ENCODE results near the gene NFE2L2.
A peak's percentile ranks its signal among the peaks of the same experiment; 100 is the strongest.

NFE2L2 gene

GRCh38 chr2:177256695-177257094 lies 7.8 kb downstream of the NFE2L2 start:
- no peak overlapping the region for H3K4me3 ChIP-seq (ENCODE audit: extremely low read depth, insufficient read depth, low read length, poor library complexity, severe bottlenecking)
- peaks cover 31% of the 10 kb centered on the region for H3K4me1 ChIP-seq (ENCODE audit: control insufficient read depth, insufficient read depth, low read length, poor library complexity, severe bottlenecking)
- H3K27ac ChIP-seq (ENCODE audit: low read depth, low read length, severe bottlenecking), result no peak overlapping the region
- peaks cover 7% of the 10 kb centered on the region for H3K9me3 ChIP-seq (ENCODE audit: control insufficient read depth, low read length)
- peaks cover 52% of the 10 kb centered on the region for H3K36me3 ChIP-seq (ENCODE audit: control insufficient read depth, insufficient read depth, low read length)
- 100% methylated on average over 1 of the region's 3 CpGs; no CpG with 5 or more reads in 1 of the 2 experiments for WGBS, 2 experiments (ENCODE audit: insufficient coverage in 2 of 2)

GRCh38 chr2:177256026-177256425 lies 8.5 kb downstream of the NFE2L2 start:
- 100% methylated on average over 1 of the region's 2 CpGs; no CpG with 5 or more reads in 1 of the 2 experiments for WGBS, 2 experiments (ENCODE audit: insufficient coverage in 2 of 2)

GRCh38 chr2:177255227-177255601 lies 9.3 kb downstream of the NFE2L2 start:
- WGBS, 2 experiments (ENCODE audit: insufficient coverage in 2 of 2), result 86% methylated on average over 1 of the region's 2 CpGs; no CpG with 5 or more reads in 1 of the 2 experiments
- H3K4me3 ChIP-seq (ENCODE audit: extremely low read depth, insufficient read depth, low read length, poor library complexity, severe bottlenecking), result no peak overlapping the region
- H3K9me3 ChIP-seq (ENCODE audit: control insufficient read depth, low read length), result peaks cover 7% of the 10 kb centered on the region
- H3K4me1 ChIP-seq (ENCODE audit: control insufficient read depth, insufficient read depth, low read length, poor library complexity, severe bottlenecking), result peaks cover 30% of the 10 kb centered on the region
- H3K36me3 ChIP-seq (ENCODE audit: control insufficient read depth, insufficient read depth, low read length), result peaks cover 51% of the 10 kb centered on the region
- peak overlapping the region; percentile 18 for H3K27ac ChIP-seq (ENCODE audit: low read depth, low read length, severe bottlenecking)

More at GRCh38 chr2:177256026-177256425, 8.5 kb downstream of the NFE2L2 start:
- no peak overlapping the region for H3K27ac ChIP-seq (ENCODE audit: low read depth, low read length, severe bottlenecking)
- H3K36me3 ChIP-seq (ENCODE audit: control insufficient read depth, insufficient read depth, low read length), result peaks cover 50% of the 10 kb centered on the region
- H3K9me3 ChIP-seq (ENCODE audit: control insufficient read depth, low read length), result peaks cover 7% of the 10 kb centered on the region
- peaks cover 30% of the 10 kb centered on the region for H3K4me1 ChIP-seq (ENCODE audit: control insufficient read depth, insufficient read depth, low read length, poor library complexity, severe bottlenecking)
- H3K4me3 ChIP-seq (ENCODE audit: extremely low read depth, insufficient read depth, low read length, poor library complexity, severe bottlenecking), result no peak overlapping the region

DNA sequence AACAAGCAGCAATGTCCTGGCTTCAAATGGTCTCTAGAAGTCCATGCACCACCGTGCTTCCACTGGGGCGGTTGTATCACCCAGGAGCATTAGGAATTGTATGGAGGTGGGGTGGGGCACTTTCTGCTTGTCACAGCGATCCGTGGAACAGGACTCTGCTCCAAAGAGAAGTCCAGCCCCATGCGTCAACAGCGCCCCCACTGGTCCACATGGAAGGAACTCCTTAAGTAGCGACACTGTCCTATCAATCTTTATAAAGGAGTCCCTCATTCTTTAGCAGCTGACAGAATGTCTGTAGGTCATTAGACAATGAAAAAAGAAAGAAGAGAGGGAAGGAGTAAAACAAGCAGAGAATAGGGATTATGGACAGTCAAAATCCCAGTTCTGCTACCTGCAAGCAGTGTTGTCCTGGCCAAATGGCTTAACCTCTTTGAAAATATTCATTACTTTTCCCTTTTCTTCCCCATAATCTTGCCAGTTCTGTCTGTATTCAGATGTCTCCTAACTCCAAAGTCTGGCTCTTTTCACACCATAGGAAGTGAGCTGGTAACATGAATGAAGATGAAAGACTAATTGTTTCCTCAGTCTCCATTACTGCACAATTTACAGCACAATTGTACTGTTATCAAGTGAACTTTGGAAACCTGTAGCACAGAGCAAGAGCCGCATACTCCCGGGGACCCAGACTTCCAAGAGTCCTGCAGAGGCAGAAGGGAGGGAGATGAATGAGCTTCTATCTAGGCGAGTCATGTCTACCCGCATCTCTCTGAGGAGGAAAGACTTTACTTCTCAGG lies 9.9 kb downstream of the NFE2L2 start:
- H3K4me3 ChIP-seq (ENCODE audit: extremely low read depth, insufficient read depth, low read length, poor library complexity, severe bottlenecking), result no peak overlapping the region
- H3K27ac ChIP-seq (ENCODE audit: low read depth, low read length, severe bottlenecking), result peak overlapping the region; percentile 18
- peaks cover 30% of the 10 kb centered on the region for H3K4me1 ChIP-seq (ENCODE audit: control insufficient read depth, insufficient read depth, low read length, poor library complexity, severe bottlenecking)
- peaks cover 7% of the 10 kb centered on the region for H3K9me3 ChIP-seq (ENCODE audit: control insufficient read depth, low read length)
- H3K36me3 ChIP-seq (ENCODE audit: control insufficient read depth, insufficient read depth, low read length), result peaks cover 48% of the 10 kb centered on the region
- 42 to 63% methylated on average over 2 to 7 of the region's 11 CpGs for WGBS, 2 experiments (ENCODE audit: insufficient coverage in 2 of 2)

DNA sequence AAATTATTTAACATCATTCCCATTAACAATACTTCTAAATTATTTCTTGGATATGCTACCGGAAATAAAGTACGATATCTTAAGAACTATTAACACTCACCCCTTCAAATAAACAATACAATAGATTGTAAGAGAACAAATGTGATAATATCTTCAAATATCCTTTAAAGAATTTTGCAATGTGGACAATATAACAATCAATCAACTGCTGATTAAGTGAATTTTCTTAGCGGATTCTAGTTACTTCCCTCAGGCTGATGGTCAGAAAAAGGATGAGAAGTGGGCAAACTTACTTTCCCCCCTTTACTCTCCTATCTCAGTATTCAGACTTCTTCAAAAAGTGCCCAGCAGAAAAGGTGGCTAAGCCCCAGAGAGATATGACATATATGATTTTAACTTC lies 10.8 kb downstream of the NFE2L2 start:
- H3K9me3 ChIP-seq (ENCODE audit: control insufficient read depth, low read length), result peaks cover 7% of the 10 kb centered on the region
- no peak overlapping the region for H3K27ac ChIP-seq (ENCODE audit: low read depth, low read length, severe bottlenecking)
- peaks cover 45% of the 10 kb centered on the region for H3K36me3 ChIP-seq (ENCODE audit: control insufficient read depth, insufficient read depth, low read length)
- H3K4me1 ChIP-seq (ENCODE audit: control insufficient read depth, insufficient read depth, low read length, poor library complexity, severe bottlenecking), result peaks cover 30% of the 10 kb centered on the region
- WGBS, 2 experiments (ENCODE audit: insufficient coverage in 2 of 2), result no CpG with 5 or more reads among the region's 3 CpGs
- H3K4me3 ChIP-seq (ENCODE audit: extremely low read depth, insufficient read depth, low read length, poor library complexity, severe bottlenecking), result no peak overlapping the region

GRCh38 chr2:177252808-177253531 lies 11.6 kb downstream of the NFE2L2 start:
- H3K36me3 ChIP-seq (ENCODE audit: control insufficient read depth, insufficient read depth, low read length), result peaks cover 42% of the 10 kb centered on the region
- H3K4me3 ChIP-seq (ENCODE audit: extremely low read depth, insufficient read depth, low read length, poor library complexity, severe bottlenecking), result no peak overlapping the region
- H3K9me3 ChIP-seq (ENCODE audit: control insufficient read depth, low read length), result peaks cover 3% of the 10 kb centered on the region
- 91 to 100% methylated on average over 2 to 3 of the region's 5 CpGs for WGBS, 2 experiments (ENCODE audit: insufficient coverage in 2 of 2)
- H3K27ac ChIP-seq (ENCODE audit: low read depth, low read length, severe bottlenecking), result no peak overlapping the region
- peaks cover 31% of the 10 kb centered on the region for H3K4me1 ChIP-seq (ENCODE audit: control insufficient read depth, insufficient read depth, low read length, poor library complexity, severe bottlenecking)

GRCh38 chr2:177251165-177251542 lies 13.4 kb downstream of the NFE2L2 start:
- 100% methylated on average over 1 to 2 of the region's 3 CpGs for WGBS, 2 experiments (ENCODE audit: insufficient coverage in 2 of 2)
- peaks cover 43% of the 10 kb centered on the region for H3K36me3 ChIP-seq (ENCODE audit: control insufficient read depth, insufficient read depth, low read length)
- H3K4me3 ChIP-seq (ENCODE audit: extremely low read depth, insufficient read depth, low read length, poor library complexity, severe bottlenecking), result no peak overlapping the region
- no peaks in the 10 kb centered on the region for H3K9me3 ChIP-seq (ENCODE audit: control insufficient read depth, low read length)
- H3K4me1 ChIP-seq (ENCODE audit: control insufficient read depth, insufficient read depth, low read length, poor library complexity, severe bottlenecking), result peaks cover 28% of the 10 kb centered on the region
- no peak overlapping the region for H3K27ac ChIP-seq (ENCODE audit: low read depth, low read length, severe bottlenecking)

- no peaks in the 10 kb centered on the region for H3K9me3 ChIP-seq (ENCODE audit: control insufficient read depth, low read length)
- peaks cover 21% of the 10 kb centered on the region for H3K4me1 ChIP-seq (ENCODE audit: control insufficient read depth, insufficient read depth, low read length, poor library complexity, severe bottlenecking)
- H3K36me3 ChIP-seq (ENCODE audit: control insufficient read depth, insufficient read depth, low read length), result peaks cover 43% of the 10 kb centered on the region
- H3K4me3 ChIP-seq (ENCODE audit: extremely low read depth, insufficient read depth, low read length, poor library complexity, severe bottlenecking), result no peak overlapping the region
- H3K27ac ChIP-seq (ENCODE audit: low read depth, low read length, severe bottlenecking), result no peak overlapping the region
- WGBS, 2 experiments (ENCODE audit: insufficient coverage in 2 of 2), result 95 to 97% methylated on average over 5 of the region's 5 CpGs
Observed at GRCh38 chr2:177250461-177250860, 14.1 kb downstream of the NFE2L2 start.

- Histone ChIP-seq H3K4me1 (ENCODE audit: control insufficient read depth, insufficient read depth, low read length, poor library complexity, severe bottlenecking) (peaks cover 15% of the 10 kb centered on the region), H3K36me3 (ENCODE audit: control insufficient read depth, insufficient read depth, low read length) (peaks cover 36% of the 10 kb centered on the region), H3K27ac (ENCODE audit: low read depth, low read length, severe bottlenecking) (no peak overlapping the region), H3K9me3 (ENCODE audit: control insufficient read depth, low read length) (no peaks in the 10 kb centered on the region), H3K4me3 (ENCODE audit: extremely low read depth, insufficient read depth, low read length, poor library complexity, severe bottlenecking) (no peak overlapping the region)
- WGBS, 2 experiments (ENCODE audit: insufficient coverage in 2 of 2), result no CpG with 5 or more reads among the region's 7 CpGs
Observed at GRCh38 chr2:177249038-177249437, 15.5 kb downstream of the NFE2L2 start.

- H3K27ac ChIP-seq (ENCODE audit: low read depth, low read length, severe bottlenecking), result no peak overlapping the region
- WGBS, 2 experiments (ENCODE audit: insufficient coverage in 2 of 2), result 94 to 96% methylated on average over 4 to 6 of the region's 6 CpGs
- peaks cover 38% of the 10 kb centered on the region for H3K36me3 ChIP-seq (ENCODE audit: control insufficient read depth, insufficient read depth, low read length)
- H3K9me3 ChIP-seq (ENCODE audit: control insufficient read depth, low read length), result no peaks in the 10 kb centered on the region
- H3K4me1 ChIP-seq (ENCODE audit: control insufficient read depth, insufficient read depth, low read length, poor library complexity, severe bottlenecking), result peaks cover 22% of the 10 kb centered on the region
- no peak overlapping the region for H3K4me3 ChIP-seq (ENCODE audit: extremely low read depth, insufficient read depth, low read length, poor library complexity, severe bottlenecking)
Observed at GRCh38 chr2:177247693-177248262, 16.7 kb downstream of the NFE2L2 start.

Data from mesodermal cell (in vitro differentiated cells).